ENCODE measurements around the gene LYPD3. TPM values are rescaled to one million over a fixed set of nuclear protein-coding genes. Genes with fewer than 3 reads are reported as not detected.

The LYPD3 gene
- polyA plus RNA-seq, 1 of the 3 experiments (the other 2 are of a cell fraction), result 4.2 TPM

DNA sequence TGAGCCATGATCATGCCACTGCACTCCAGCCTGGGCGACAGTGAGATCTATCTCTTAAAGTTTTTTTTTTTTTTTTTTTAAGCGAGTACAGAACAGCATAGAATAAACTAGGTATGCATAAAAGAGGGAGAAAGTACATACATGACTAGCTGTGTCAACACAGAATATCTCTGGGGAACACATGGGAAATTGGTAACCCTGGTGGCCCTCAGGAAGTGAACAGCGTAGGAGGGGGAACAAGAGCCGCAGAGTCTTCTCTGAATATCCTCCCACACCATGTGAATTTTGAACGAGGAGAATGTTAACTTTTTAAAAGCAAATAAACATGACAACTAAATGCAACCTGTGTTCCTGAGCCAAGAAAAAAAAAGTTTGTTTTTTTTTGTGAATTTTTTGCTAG lies 23.9 kb upstream of the LYPD3 start:
- Histone ChIP-seq H3K4me3 (ENCODE audit: low read depth in 2 of 2, low read length in 1 of 2) (no peak overlapping the region), H4K20me1 (ENCODE audit: insufficient read depth) (no peaks in the 10 kb centered on the region), H3K27ac (ENCODE audit: low read depth in 2 of 2, low read length in 1 of 2) (no peak overlapping the region), H3K4me1 (ENCODE audit: control insufficient read depth in 1 of 2, insufficient read depth in 2 of 2, low read depth in 1 of 2, low read length in 1 of 2) (no peaks in the 10 kb centered on the region), H3K27me3 (ENCODE audit: insufficient read depth) (no peaks in the 10 kb centered on the region), H3K4me2 (no peak overlapping the region), H2AFZ (ENCODE audit: low read depth) (no peak overlapping the region), H3K9ac (no peak overlapping the region), H3K79me2 (ENCODE audit: insufficient read depth) (no peaks in the 10 kb centered on the region), H3K9me3 (no peaks in the 10 kb centered on the region), H3F3A (replicated peaks; ENCODE audit: insufficient read depth) (no peaks in the 10 kb centered on the region), H3K9me2 (no peaks in the 10 kb centered on the region), H3K36me3 (replicated peaks in 1 of 2; ENCODE audit: control insufficient read depth in 1 of 2, insufficient read depth in 2 of 2, low read length in 1 of 2) (no peaks in the 10 kb centered on the region)
- ChIA-PET CTCF (interaction anchor here (2.8 kb wide), 1 partner anchor 30 kb away, joined by 10 read pairs; no protein-coding TSS in a partner anchor), POLR2A (no interaction called here)
- TF ChIP-seq TAF1 (IDR thresholded peaks at IDR 0.05; ENCODE audit: borderline replicate concordance, low read depth, low read length) (no peak), YY1 (IDR thresholded peaks at IDR 0.05; ENCODE audit: low read depth) (no peak), EZH2phosphoT487 (IDR thresholded peaks at IDR 0.05; ENCODE audit: borderline replicate concordance, low read depth) (no peak), MXI1 (IDR thresholded peaks at IDR 0.05; ENCODE audit: low read depth, low read length) (no peak), NRF1 (IDR thresholded peaks at IDR 0.05; ENCODE audit: low read depth, low read length) (no peak), FOSL2 (IDR thresholded peaks at IDR 0.05; ENCODE audit: borderline replicate concordance, low read depth) (no peak), FOXJ3 (CRISPR knock-in tag; IDR thresholded peaks at IDR 0.05) (no peak), RXRA (IDR thresholded peaks at IDR 0.05; ENCODE audit: borderline replicate concordance, low read depth) (no peak), USF2 (IDR thresholded peaks at IDR 0.05; ENCODE audit: borderline replicate concordance, low read depth, low read length) (no peak), GATA2 (CRISPR knock-in tag; IDR thresholded peaks at IDR 0.05) (no peak), MEF2A (IDR thresholded peaks at IDR 0.05; ENCODE audit: borderline replicate concordance, low read depth) (no peak), CHD2 (IDR thresholded peaks at IDR 0.05; ENCODE audit: low read length, partially characterized antibody) (no peak), PBX3 (IDR thresholded peaks at IDR 0.05) (no peak), SIN3A (IDR thresholded peaks at IDR 0.05; ENCODE audit: borderline replicate concordance, low read depth, low read length) (no peak), GABPA (IDR thresholded peaks at IDR 0.05; ENCODE audit: low read depth) (no peak), TEAD4 (IDR thresholded peaks at IDR 0.05; ENCODE audit: borderline replicate concordance, insufficient read depth) (no peak), NFIC (IDR thresholded peaks at IDR 0.05; ENCODE audit: borderline replicate concordance) (no peak), ELF1 (IDR thresholded peaks at IDR 0.05) (no peak)
- TF ChIP-seq, protein P1, sequence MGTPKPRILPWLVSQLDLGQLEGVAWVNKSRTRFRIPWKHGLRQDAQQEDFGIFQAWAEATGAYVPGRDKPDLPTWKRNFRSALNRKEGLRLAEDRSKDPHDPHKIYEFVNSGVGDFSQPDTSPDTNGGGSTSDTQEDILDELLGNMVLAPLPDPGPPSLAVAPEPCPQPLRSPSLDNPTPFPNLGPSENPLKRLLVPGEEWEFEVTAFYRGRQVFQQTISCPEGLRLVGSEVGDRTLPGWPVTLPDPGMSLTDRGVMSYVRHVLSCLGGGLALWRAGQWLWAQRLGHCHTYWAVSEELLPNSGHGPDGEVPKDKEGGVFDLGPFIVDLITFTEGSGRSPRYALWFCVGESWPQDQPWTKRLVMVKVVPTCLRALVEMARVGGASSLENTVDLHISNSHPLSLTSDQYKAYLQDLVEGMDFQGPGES (IDR thresholded peaks at IDR 0.05; ENCODE audit: low read depth, low read length), result no peak
- TF ChIP-seq, protein P2, sequence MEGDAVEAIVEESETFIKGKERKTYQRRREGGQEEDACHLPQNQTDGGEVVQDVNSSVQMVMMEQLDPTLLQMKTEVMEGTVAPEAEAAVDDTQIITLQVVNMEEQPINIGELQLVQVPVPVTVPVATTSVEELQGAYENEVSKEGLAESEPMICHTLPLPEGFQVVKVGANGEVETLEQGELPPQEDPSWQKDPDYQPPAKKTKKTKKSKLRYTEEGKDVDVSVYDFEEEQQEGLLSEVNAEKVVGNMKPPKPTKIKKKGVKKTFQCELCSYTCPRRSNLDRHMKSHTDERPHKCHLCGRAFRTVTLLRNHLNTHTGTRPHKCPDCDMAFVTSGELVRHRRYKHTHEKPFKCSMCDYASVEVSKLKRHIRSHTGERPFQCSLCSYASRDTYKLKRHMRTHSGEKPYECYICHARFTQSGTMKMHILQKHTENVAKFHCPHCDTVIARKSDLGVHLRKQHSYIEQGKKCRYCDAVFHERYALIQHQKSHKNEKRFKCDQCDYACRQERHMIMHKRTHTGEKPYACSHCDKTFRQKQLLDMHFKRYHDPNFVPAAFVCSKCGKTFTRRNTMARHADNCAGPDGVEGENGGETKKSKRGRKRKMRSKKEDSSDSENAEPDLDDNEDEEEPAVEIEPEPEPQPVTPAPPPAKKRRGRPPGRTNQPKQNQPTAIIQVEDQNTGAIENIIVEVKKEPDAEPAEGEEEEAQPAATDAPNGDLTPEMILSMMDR (IDR thresholded peaks at IDR 0.05), result no peak
- no peak for DNase-seq
- 84% methylated on average over 5 of the region's 5 CpGs for WGBS (ENCODE audit: low lambda C conversion rate)

Data from SK-N-SH (cell line).